Ishikawa (cell line): ENCODE results near the gene TRHDE.

Experiments
- CEBPB ChIP-seq: IDR thresholded peaks from 2 replicates; pipeline ENCODE4 v1.6.1; 2012
- CREB1 ChIP-seq: IDR thresholded peaks from 2 replicates; pipeline ENCODE4 v1.6.1; 2012; ENCODE audit warnings: low read depth
- EGR1 ChIP-seq: IDR thresholded peaks from 2 replicates; pipeline ENCODE4 v1.6.1; 2012
- EP300 ChIP-seq: IDR thresholded peaks from 2 replicates; pipeline ENCODE4 v1.6.1; 2012; ENCODE audit warnings: borderline replicate concordance
- FOXM1 ChIP-seq: IDR thresholded peaks from 2 replicates; pipeline ENCODE4 v1.6.1; 2012; ENCODE audit warnings: low read depth, borderline replicate concordance
- MAX ChIP-seq: IDR thresholded peaks from 2 replicates; pipeline ENCODE4 v1.6.1; 2012
- NFIC ChIP-seq: IDR thresholded peaks from 2 replicates; pipeline ENCODE4 v1.6.1; 2012
- RAD21 ChIP-seq: IDR thresholded peaks from 2 replicates; pipeline ENCODE4 v1.6.1; 2012; ENCODE audit warnings: low read depth
- REST ChIP-seq: IDR thresholded peaks from 2 replicates; pipeline ENCODE4 v1.6.1; 2012; ENCODE audit warnings: low read depth, mild to moderate bottlenecking
- TAF1 ChIP-seq: IDR thresholded peaks from 2 replicates; pipeline ENCODE4 v1.6.1; 2012; ENCODE audit warnings: low read depth, mild to moderate bottlenecking
- TCF12 ChIP-seq: IDR thresholded peaks from 2 replicates; pipeline ENCODE4 v1.6.1; 2012; ENCODE audit warnings: low read depth
- TEAD4 ChIP-seq: IDR thresholded peaks from 2 replicates; pipeline ENCODE4 v1.6.1; 2012
- USF1 ChIP-seq: IDR thresholded peaks from 2 replicates; pipeline ENCODE4 v1.6.1; 2012
- YY1 ChIP-seq: IDR thresholded peaks from 2 replicates; pipeline ENCODE4 v1.6.1; 2012; ENCODE audit warnings: low read depth
- ZBTB7A ChIP-seq: IDR thresholded peaks from 2 replicates; pipeline ENCODE4 v1.6.1; 2012; ENCODE audit warnings: low read depth

Gene TRHDE

GRCh38 chr12:72677139-72677538 lies 405.0 kb downstream of the TRHDE start:
- TF ChIP-seq MAX (no peak), ZBTB7A (no peak), CREB1 (no peak), FOXM1 (no peak), EP300 (no peak), TEAD4 (no peak), EGR1 (no peak), TCF12 (no peak)

GRCh38 chr12:72677846-72678245 lies 405.7 kb downstream of the TRHDE start:
- TF ChIP-seq CEBPB (no peak), EP300 (no peak), USF1 (no peak)

- TF ChIP-seq TCF12 (no peak), EP300 (no peak), CREB1 (no peak), YY1 (no peak), REST (no peak), TEAD4 (no peak), MAX (no peak), ZBTB7A (no peak), RAD21 (no peak)
Measured at GRCh38 chr12:72679147-72679757, 407.1 kb downstream of the TRHDE start.

GRCh38 chr12:72681028-72681427 lies 408.9 kb downstream of the TRHDE start:
- TF ChIP-seq CREB1 (no peak), TCF12 (no peak), MAX (no peak), EGR1 (no peak), TAF1 (no peak), NFIC (no peak), REST (no peak), YY1 (no peak), EP300 (no peak), ZBTB7A (no peak), TEAD4 (no peak), RAD21 (no peak), FOXM1 (no peak), CEBPB (no peak)

- TF ChIP-seq CREB1 (no peak), EP300 (no peak), NFIC (no peak), ZBTB7A (no peak), TEAD4 (no peak), TAF1 (no peak), CEBPB (no peak), RAD21 (no peak), USF1 (no peak), FOXM1 (no peak), YY1 (no peak), EGR1 (no peak), TCF12 (no peak), REST (no peak), MAX (no peak)
Measured at GRCh38 chr12:72684491-72684890, 412.3 kb downstream of the TRHDE start.
